K562 (cell line): Measurements from ENCODE around the gene ACCSL. TPM values are rescaled to one million over a fixed set of nuclear protein-coding genes. Genes with fewer than 3 reads are reported as not detected.
A peak's percentile ranks its signal among the peaks of the same experiment; 100 is the strongest.

Experiments
- ATAC-seq: fragments of 200-7000 bp; cut with Tn5 transposase; 3 replicates; pipeline ENCODE4 v1.9.1; 2020; ENCODE audit warnings: moderate library complexity
- BruUV-seq: library from RNA; stranded (reverse); fragments of 400-500 nt; replicated peaks from 2 replicates; lab custom pipeline; 2021; lab: Mats Ljungman, UMichigan
- CTCF ChIA-PET: fragments of 300-600 bp; formaldehyde crosslinking; extraction: SDS; loops from one replicate; lab custom pipeline; 2021; ENCODE audit warnings: low intra/inter-chr PET ratio; lab: Yijun Ruan, JAX
- POLR2A ChIA-PET: fragments of 300-600, 350-650 bp; sonication (Branson Sonifier 250); formaldehyde crosslinking; extraction: SDS; loops from one replicate; lab custom pipeline; 2021; ENCODE audit warnings: antibody characterized with exemption, inconsistent platforms; lab: Yijun Ruan, JAX
- DNase-seq, 4 experiments: peaks; one replicate each; pipeline versions ENCODE4 v3.0.0 to v3.0.0-alpha.2; 2011 to 2018; ENCODE audit warnings: low spot score in 3 of 4, mixed read lengths in 3 of 4; ENCODE audit errors: extremely low read depth in 1 of 4
- FAIRE-seq: peaks from 2 replicates; lab custom pipeline; 2011; peaks lifted over from hg19 to GRCh38; lab: Jason Lieb, UNC
- H2AFZ ChIP-seq: 2 replicates; pipeline ENCODE4 v1.6.0; 2011; ENCODE audit warnings: low read depth, low read length, control low read depth, inconsistent platforms
- H3K27ac ChIP-seq: fragments of 200-600 bp; 3 replicates; pipeline ENCODE4 v1.8.0; 2011; ENCODE audit warnings: low read depth, mild to moderate bottlenecking, control low read depth, inconsistent platforms, low read length, moderate library complexity, mixed read lengths; ENCODE audit errors: extremely low read depth
- H3K27me3 ChIP-seq, 2 experiments: fragments of 300-600 bp in 1 of 2; 2 replicates in 1 of 2; 3 replicates in 1 of 2; pipeline versions ENCODE4 v1.6.0 to v1.8.0; 2011; ENCODE audit warnings: inconsistent platforms in 2 of 2, low read length in 2 of 2, mild to moderate bottlenecking in 1 of 2, mixed read lengths in 1 of 2, moderate library complexity in 1 of 2; ENCODE audit not compliant: control insufficient read depth in 2 of 2, insufficient read depth in 2 of 2
- H3K36me3 ChIP-seq: fragments of 300-600 bp; 3 replicates; pipeline ENCODE4 v1.8.0; 2011; ENCODE audit warnings: mild to moderate bottlenecking, low read length, inconsistent platforms; ENCODE audit not compliant: control insufficient read depth, insufficient read depth
- H3K4me1 ChIP-seq, 2 experiments: fragments of 200-600 bp in 1 of 2; replicated peaks in 1 of 2; 2 replicates in 1 of 2; 3 replicates in 1 of 2; pipeline versions ENCODE4 v1.5.1 to v1.8.0; 2011; ENCODE audit warnings: inconsistent platforms in 2 of 2, low read length in 2 of 2, mild to moderate bottlenecking in 1 of 2, mixed read lengths in 1 of 2, moderate library complexity in 1 of 2; ENCODE audit not compliant: control insufficient read depth in 2 of 2, insufficient read depth in 2 of 2
- H3K4me2 ChIP-seq: 2 replicates; pipeline ENCODE4 v1.6.1; 2011; ENCODE audit warnings: low read length, control low read depth, inconsistent platforms, mixed read lengths; ENCODE audit not compliant: insufficient read depth
- H3K4me3 ChIP-seq: fragments of 200-600 bp; sonication (generic), shearing (Covaris generic); 2 replicates; pipeline ENCODE4 v1.5.1; 2016; ENCODE audit warnings: control low read depth, inconsistent platforms
- H3K79me2 ChIP-seq: fragments of 200-600 bp; 3 replicates; pipeline ENCODE4 v1.8.0; 2011; ENCODE audit warnings: low read length, inconsistent platforms; ENCODE audit not compliant: control insufficient read depth, insufficient read depth
- H3K9ac ChIP-seq, 2 experiments: 2 replicates each; pipeline versions ENCODE4 v1.6.0 to v1.6.1; 2011; ENCODE audit warnings: low read depth in 2 of 2, low read length in 2 of 2, control low read depth in 1 of 2, inconsistent platforms in 1 of 2, mild to moderate bottlenecking in 1 of 2, mixed read lengths in 1 of 2; ENCODE audit not compliant: insufficient read depth in 1 of 2
- H3K9me1 ChIP-seq: one replicate; pipeline ENCODE4 v1.6.0; 2011; ENCODE audit warnings: inconsistent platforms, mild to moderate bottlenecking, low read length, moderate library complexity; ENCODE audit not compliant: control insufficient read depth, insufficient read depth
- H3K9me3 ChIP-seq: replicated peaks from 2 replicates; pipeline ENCODE4 v1.5.1; 2011; ENCODE audit warnings: low read depth, low read length, inconsistent platforms; ENCODE audit not compliant: control insufficient read depth, insufficient read depth
- H4K20me1 ChIP-seq: replicated peaks from 2 replicates; pipeline ENCODE4 v1.6.1; 2011; ENCODE audit warnings: low read length, inconsistent platforms, mixed read lengths; ENCODE audit not compliant: control insufficient read depth, insufficient read depth
- BHLHE40 ChIP-seq: IDR thresholded peaks from 2 replicates; pipeline ENCODE4 v1.6.1; 2011; ENCODE audit warnings: low read length, improper control_type of control experiment
- MEF2A ChIP-seq: IDR thresholded peaks from 2 replicates; pipeline ENCODE4 v1.6.1; 2011; ENCODE audit warnings: low read depth, mild to moderate bottlenecking, low read length, moderate library complexity; ENCODE audit not compliant: control insufficient read depth
- NFIC ChIP-seq: fragments of 450-650 bp; IDR thresholded peaks from 2 replicates; pipeline ENCODE4 v1.6.1; 2017; ENCODE audit warnings: mild to moderate bottlenecking, inconsistent platforms
- ZBTB17 ChIP-seq: fragments of 450-650 bp; formaldehyde crosslinking; IDR thresholded peaks from 2 replicates; pipeline ENCODE4 v1.4.0; 2020; ENCODE audit warnings: mild to moderate bottlenecking
- ZNF253 ChIP-seq: fragments of 250-450 bp; sonication (Bioruptor Pico); conservative IDR thresholded peaks from 2 replicates; pipeline ENCODE4 v1.6.1; 2021; ENCODE audit warnings: mild to moderate bottlenecking
- ZNF785 ChIP-seq: fragments of 250-450 bp; sonication (Bioruptor Pico); IDR thresholded peaks from 2 replicates; pipeline ENCODE4 v1.4.0; 2020; ENCODE audit warnings: mild to moderate bottlenecking
- WGBS: fragments of 100-300 bp; shearing (Covaris generic); methylation state at CpG from one replicate; pipeline ENCODE4 v1.1.6; 2016; ENCODE audit warnings: low coverage, mixed read lengths; ENCODE audit not compliant: insufficient coverage; ENCODE audit errors: missing lambda C conversion rate; 5-methylcytosine and 5-hydroxymethylcytosine counted together
- in situ Hi-C: fragments of 300-500 bp; cut with MboI; formaldehyde crosslinking; loops from 4 replicates; pipeline ENCODE4 v1.15.0; 2018; ENCODE audit warnings: inconsistent platforms, mixed read lengths
- intact Hi-C: fragments of 100-400 bp; cut with micrococcal nuclease; formaldehyde crosslinking; loops from 2 replicates; pipeline ENCODE4 v1.14.2; 2022
- polyA plus RNA-seq, 8 experiments: library from polyadenylated mRNA; depleted of rRNA in 4 of 8; stranded (reverse) in 5 of 8; unstranded in 3 of 8; fragments of >200 nt; fragmentation: Nextera tagmentation in 2 of 8; fragmentation: Illumina TruSeq in 1 of 8; extraction: Ambion mirVana in 2 of 8; extraction: Trizol in 1 of 8; gene quantifications; 2 replicates each; pipeline versions ENCODE4 v1.2.1 to v1.2.3, GENCODE V29; 2011 to 2014; ENCODE audit warnings: inconsistent platforms in 1 of 8, missing spikeins in 1 of 8
- total RNA-seq, 7 experiments: library from RNA; depleted of rRNA in 6 of 7; stranded (reverse); fragments of >200 nt in 6 of 7; fragmentation: Illumina TruSeq in 2 of 7; extraction: Trizol in 2 of 7; gene quantifications; 2 replicates each; pipeline versions ENCODE4 v1.2.1 to v1.2.3, GENCODE V29; 2011 to 2021; ENCODE audit warnings: low replicate concordance in 1 of 7
- TF ChIP-seq, protein P1 (sequence below): fragments of 450-650 bp; IDR thresholded peaks from 2 replicates; pipeline ENCODE4 v1.6.1; 2016; ENCODE audit warnings: missing biosample characterization, missing genetic modification characterization

The ACCSL gene
- total and polyA plus RNA-seq, 9 of the 15 experiments (the other 6 are each of a cell fraction or from before 2014, with no cell fraction given): not detected

GRCh38 chr11:44005063-44005701 lies 42.6 kb upstream of the ACCSL start:
- H3K4me1 ChIP-seq: peaks cover 0 to 4% of the 10 kb centered on the region in 2 experiments; a peak in 1 of 5 replicates
- CTCF ChIA-PET: no interaction called here
- in situ Hi-C loops: no loop called here
- TF ChIP-seq ZBTB17 (CRISPR knock-in tag): no peak
- TF ChIP-seq, protein P1, sequence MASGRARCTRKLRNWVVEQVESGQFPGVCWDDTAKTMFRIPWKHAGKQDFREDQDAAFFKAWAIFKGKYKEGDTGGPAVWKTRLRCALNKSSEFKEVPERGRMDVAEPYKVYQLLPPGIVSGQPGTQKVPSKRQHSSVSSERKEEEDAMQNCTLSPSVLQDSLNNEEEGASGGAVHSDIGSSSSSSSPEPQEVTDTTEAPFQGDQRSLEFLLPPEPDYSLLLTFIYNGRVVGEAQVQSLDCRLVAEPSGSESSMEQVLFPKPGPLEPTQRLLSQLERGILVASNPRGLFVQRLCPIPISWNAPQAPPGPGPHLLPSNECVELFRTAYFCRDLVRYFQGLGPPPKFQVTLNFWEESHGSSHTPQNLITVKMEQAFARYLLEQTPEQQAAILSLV (tag): no peak
- peak; percentile 70 for TF ChIP-seq BHLHE40
- 0 out of 2 replicates have a peak, but pooled peaks have one; percentile 17 for TF ChIP-seq NFIC
- TF ChIP-seq ZNF253 (CRISPR knock-in tag): no peak
- no peak for TF ChIP-seq MEF2A
- no peak for TF ChIP-seq ZNF785
- no peak overlapping the region for H2AFZ ChIP-seq
- FAIRE-seq (no peak), ATAC-seq (no peak), DNase-seq (no peak)
- peaks cover 6 to 46% of the 10 kb centered on the region in 2 experiments for H3K27me3 ChIP-seq
- peaks cover 3% of the 10 kb centered on the region for H3K9me1 ChIP-seq
- H3K4me3 ChIP-seq: no peak overlapping the region
- H3K4me2 ChIP-seq: no peak overlapping the region
- intact Hi-C loops: no loop called here
- H3K9me3 ChIP-seq: no peaks in the 10 kb centered on the region
- no TSS peak for BruUV-seq
- H4K20me1 ChIP-seq: no peaks in the 10 kb centered on the region; the same call in 1 of the 2 replicates
- H3K27ac ChIP-seq: no peak overlapping the region
- POLR2A ChIA-PET: no interaction called here
- no peaks in the 10 kb centered on the region for H3K36me3 ChIP-seq
- no peak overlapping the region for H3K9ac ChIP-seq
- 7% methylated on average over 12 of the region's 14 CpGs for WGBS
- no peaks in the 10 kb centered on the region for H3K79me2 ChIP-seq
